NT2/D1 (cell line): ENCODE data around the gene TNFSF15.

Experiments used
- DNase-seq: peaks from one replicate; pipeline ENCODE4 v3.0.0-alpha.2; 2011; ENCODE audit warnings: low read depth, low spot score
- H3K27me3 ChIP-seq: 2 replicates; pipeline ENCODE4 v1.6.0; 2011; ENCODE audit warnings: mild to moderate bottlenecking; ENCODE audit not compliant: insufficient read length, insufficient read depth
- H3K36me3 ChIP-seq: 2 replicates; pipeline ENCODE4 v1.6.1; 2011; ENCODE audit warnings: mild to moderate bottlenecking, low read length, mixed read lengths; ENCODE audit not compliant: insufficient read depth, insufficient read length
- H3K4me1 ChIP-seq: 2 replicates; pipeline ENCODE4 v1.5.1; 2011; ENCODE audit not compliant: insufficient read depth, insufficient read length
- H3K4me3 ChIP-seq: 2 replicates; pipeline ENCODE4 v1.5.1; 2011; ENCODE audit warnings: low read depth; ENCODE audit not compliant: insufficient read length
- H3K9ac ChIP-seq: 2 replicates; pipeline ENCODE4 v1.6.0; 2011; ENCODE audit warnings: low read depth; ENCODE audit not compliant: insufficient read length
- H3K9me3 ChIP-seq: 2 replicates; pipeline ENCODE4 v1.5.1; 2011; ENCODE audit warnings: mild to moderate bottlenecking, low read length; ENCODE audit not compliant: insufficient read depth
- SUZ12 ChIP-seq: IDR thresholded peaks from 2 replicates; pipeline ENCODE4 v1.6.1; 2011; ENCODE audit not compliant: insufficient read length, insufficient read depth; ENCODE audit errors: extremely low read depth
- YY1 ChIP-seq: IDR thresholded peaks from 2 replicates; pipeline ENCODE4 v1.6.1; 2011; ENCODE audit not compliant: insufficient read length, insufficient read depth
- ZNF274 ChIP-seq: IDR thresholded peaks from 2 replicates; pipeline ENCODE4 v1.6.1; 2011; ENCODE audit warnings: mild to moderate bottlenecking, low read depth, low read length

The TNFSF15 gene

DNA sequence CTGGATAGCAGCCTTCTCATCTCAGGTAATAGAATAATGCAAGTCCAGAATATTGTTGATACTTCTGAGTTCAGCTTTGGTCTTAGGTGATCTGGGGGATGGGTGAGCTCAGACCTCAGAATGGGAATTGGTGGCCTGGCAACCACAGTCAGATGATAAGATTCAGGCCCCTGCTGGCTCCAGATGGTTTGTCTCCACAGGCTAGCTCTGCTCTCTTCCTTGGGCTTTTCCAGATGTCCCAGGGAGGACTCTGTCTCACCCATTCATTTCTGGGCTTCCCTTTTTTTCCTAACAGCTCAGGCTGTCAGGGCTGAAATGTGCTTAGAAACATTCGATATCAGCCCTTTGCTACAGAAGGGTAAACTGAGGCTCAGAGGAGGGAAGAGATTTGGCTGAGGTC, 17.6 kb upstream of the TNFSF15 start:
- Histone ChIP-seq H3K9me3 (no peaks in the 10 kb centered on the region), H3K4me3 (no peak overlapping the region), H3K4me1 (no peaks in the 10 kb centered on the region), H3K9ac (no peak overlapping the region), H3K36me3 (no peaks in the 10 kb centered on the region), H3K27me3 (no peaks in the 10 kb centered on the region)
- TF ChIP-seq ZNF274 (no peak), SUZ12 (no peak), YY1 (no peak)
- no peak for DNase-seq

GRCh38 chr9:114822708-114823107, 16.9 kb upstream of the TNFSF15 start:
- no peaks in the 10 kb centered on the region for H3K4me1 ChIP-seq
- no peak for TF ChIP-seq SUZ12
- TF ChIP-seq ZNF274 = no peak
- TF ChIP-seq YY1 = no peak
- H3K4me3 ChIP-seq = no peak overlapping the region
- no peaks in the 10 kb centered on the region for H3K36me3 ChIP-seq
- no peak overlapping the region for H3K9ac ChIP-seq
- no peak for DNase-seq
- H3K9me3 ChIP-seq = no peaks in the 10 kb centered on the region
- H3K27me3 ChIP-seq = no peaks in the 10 kb centered on the region

DNA sequence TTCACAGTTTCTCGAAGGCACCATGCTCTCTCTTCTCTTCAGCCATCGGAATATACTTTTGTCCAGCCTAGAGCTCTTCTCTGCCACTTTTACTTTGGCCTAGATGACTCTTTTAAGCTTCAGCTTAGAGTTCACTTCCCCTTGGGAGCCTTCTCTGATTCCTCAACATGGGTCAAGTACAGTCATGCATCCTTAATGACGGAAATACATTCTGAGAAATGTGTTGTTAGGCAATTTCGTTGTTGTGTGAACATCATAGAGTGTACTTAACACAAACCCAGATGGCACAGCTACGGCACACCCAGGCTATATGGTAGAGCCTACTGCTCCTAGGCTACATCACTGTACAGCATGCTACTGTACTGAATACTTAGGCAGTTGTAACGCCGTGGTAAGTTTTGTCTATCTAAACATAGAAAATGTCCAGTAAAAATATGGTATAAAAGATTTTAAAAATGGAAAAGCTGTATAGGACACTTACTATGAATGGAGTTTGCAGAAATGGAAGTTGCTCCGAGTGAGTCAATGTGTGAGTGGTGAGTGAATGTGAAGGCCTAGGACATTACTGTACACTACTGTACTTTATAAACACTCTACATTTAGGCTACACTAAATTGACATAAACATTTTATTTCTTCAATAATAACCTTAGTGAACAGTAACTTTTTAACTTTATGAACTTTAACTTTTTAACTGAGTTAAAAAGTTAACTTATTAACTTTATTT, 15.1 kb upstream of the TNFSF15 start:
- no peaks in the 10 kb centered on the region for H3K36me3 ChIP-seq
- TF ChIP-seq ZNF274 (no peak), YY1 (no peak), SUZ12 (no peak)
- no peak overlapping the region for H3K9ac ChIP-seq
- H3K4me3 ChIP-seq = no peak overlapping the region
- DNase-seq = no peak
- H3K9me3 ChIP-seq = no peaks in the 10 kb centered on the region
- no peaks in the 10 kb centered on the region for H3K4me1 ChIP-seq
- no peaks in the 10 kb centered on the region for H3K27me3 ChIP-seq

GRCh38 chr9:114818178-114818577, 12.3 kb upstream of the TNFSF15 start:
- DNase-seq = no peak
- TF ChIP-seq YY1 = no peak
- no peak for TF ChIP-seq ZNF274
- no peak for TF ChIP-seq SUZ12
- Histone ChIP-seq H3K9ac (no peak overlapping the region), H3K36me3 (no peaks in the 10 kb centered on the region), H3K9me3 (no peaks in the 10 kb centered on the region), H3K4me1 (no peaks in the 10 kb centered on the region), H3K27me3 (peaks cover 2% of the 10 kb centered on the region), H3K4me3 (no peak overlapping the region)

GRCh38 chr9:114813717-114814418, 8.0 kb upstream of the TNFSF15 start:
- DNase-seq = no peak
- H3K9ac ChIP-seq = no peak overlapping the region
- no peaks in the 10 kb centered on the region for H3K9me3 ChIP-seq
- no peaks in the 10 kb centered on the region for H3K4me1 ChIP-seq
- no peak overlapping the region for H3K4me3 ChIP-seq
- peaks cover 2% of the 10 kb centered on the region for H3K27me3 ChIP-seq
- TF ChIP-seq ZNF274 (no peak), SUZ12 (no peak), YY1 (no peak)
- H3K36me3 ChIP-seq = no peaks in the 10 kb centered on the region

DNA sequence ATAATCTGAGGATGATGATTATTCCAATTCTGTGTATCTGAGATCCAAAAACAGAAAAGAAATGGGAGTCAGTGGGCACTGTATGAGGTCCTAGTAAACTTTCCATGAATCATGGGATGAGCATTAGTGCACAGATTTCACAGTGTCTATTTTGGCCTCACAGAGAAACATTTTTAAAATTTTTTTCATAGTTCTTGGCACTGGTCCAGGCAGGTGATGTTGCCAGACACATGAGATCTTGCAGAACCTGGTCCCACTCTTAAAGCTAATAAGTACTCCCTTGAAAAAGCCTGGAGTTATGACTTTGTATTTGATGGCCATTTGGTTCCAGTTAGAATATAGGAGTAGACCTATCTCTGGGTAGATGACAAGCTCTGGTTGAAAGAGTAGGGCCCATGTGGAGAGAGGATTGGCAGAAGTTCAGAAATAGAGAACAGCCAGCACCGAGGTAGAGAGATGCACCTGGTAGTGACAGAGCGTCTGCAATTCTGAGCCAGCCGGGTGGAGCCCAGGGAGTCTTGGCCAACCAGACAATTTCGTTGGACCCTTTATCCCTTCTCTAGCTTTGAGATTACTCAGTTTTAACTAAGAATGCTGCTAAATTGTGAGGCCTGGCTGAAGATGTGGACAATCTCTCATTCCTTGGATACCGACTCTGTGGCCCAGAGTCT, 6.3 kb upstream of the TNFSF15 start:
- no peak for TF ChIP-seq ZNF274
- no peak for TF ChIP-seq SUZ12

GRCh38 chr9:114811301-114811700, 5.5 kb upstream of the TNFSF15 start:
- Histone ChIP-seq H3K27me3 (peaks cover 2% of the 10 kb centered on the region), H3K4me1 (no peaks in the 10 kb centered on the region), H3K9me3 (no peaks in the 10 kb centered on the region), H3K36me3 (no peaks in the 10 kb centered on the region), H3K4me3 (no peak overlapping the region), H3K9ac (no peak overlapping the region)
- DNase-seq = no peak
- TF ChIP-seq SUZ12 (no peak), YY1 (no peak), ZNF274 (no peak)

More for the DNA sequence above, 6.3 kb upstream of the TNFSF15 start:
- no peaks in the 10 kb centered on the region for H3K4me1 ChIP-seq
- no peak overlapping the region for H3K4me3 ChIP-seq
- peaks cover 2% of the 10 kb centered on the region for H3K27me3 ChIP-seq
- H3K36me3 ChIP-seq = no peaks in the 10 kb centered on the region
- no peaks in the 10 kb centered on the region for H3K9me3 ChIP-seq
- no peak for DNase-seq
- no peak overlapping the region for H3K9ac ChIP-seq
